ENCODE results near the gene EN2. TPM values are rescaled to one million over a fixed set of nuclear protein-coding genes. Genes with fewer than 3 reads are reported as not detected.

EN2 gene
- total RNA-seq, 1 experiment from 2014 or later: not detected

DNA sequence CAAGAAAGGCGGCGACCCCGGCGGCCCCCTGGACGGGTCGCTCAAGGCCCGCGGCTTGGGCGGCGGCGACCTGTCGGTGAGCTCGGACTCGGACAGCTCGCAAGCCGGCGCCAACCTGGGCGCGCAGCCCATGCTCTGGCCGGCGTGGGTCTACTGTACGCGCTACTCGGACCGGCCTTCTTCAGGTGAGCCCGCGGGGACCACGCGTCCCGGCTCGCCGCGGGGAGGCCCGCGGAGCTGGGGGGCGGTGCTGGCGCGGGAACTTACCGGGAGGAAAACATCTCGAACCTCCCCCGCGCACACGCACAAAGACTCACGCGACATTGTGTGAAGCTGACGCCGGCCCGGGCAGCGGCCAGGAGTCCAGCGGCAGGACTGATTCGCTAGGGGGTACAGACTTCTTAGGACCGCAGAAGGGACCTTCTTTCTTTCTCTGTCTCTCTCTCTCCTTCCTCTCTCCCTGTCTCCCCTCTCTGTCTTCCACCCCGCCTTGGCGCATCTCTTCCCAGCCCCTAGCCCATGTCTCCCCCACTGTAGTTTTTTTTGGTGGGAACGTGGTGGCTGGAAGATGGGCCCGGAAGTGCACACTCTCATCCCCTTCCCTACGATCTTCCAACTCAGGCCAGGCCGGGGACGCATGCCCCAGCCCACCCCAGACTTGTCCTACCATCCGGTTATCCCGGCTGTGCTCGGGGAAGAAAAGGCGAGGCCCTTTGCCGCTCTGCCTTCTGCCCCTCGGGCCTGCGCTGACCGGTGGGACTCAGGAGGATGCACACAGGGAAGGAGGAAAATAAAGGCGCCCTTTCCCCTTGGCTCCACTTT is 1.2 kb downstream of the EN2 start:
- Histone ChIP-seq H4K20me1 (ENCODE audit: insufficient read depth) (no peaks in the 10 kb centered on the region), H3K79me2 (ENCODE audit: low read depth) (no peaks in the 10 kb centered on the region), H3K4me1 (replicated peaks; ENCODE audit: insufficient read depth) (no peaks in the 10 kb centered on the region), H3K27ac (no peak overlapping the region), H3K36me3 (ENCODE audit: low read depth) (no peaks in the 10 kb centered on the region), H3K9me3 (ENCODE audit: insufficient read depth, low read depth) (no peaks in the 10 kb centered on the region), H3K9me2 (ENCODE audit: insufficient read depth) (no peaks in the 10 kb centered on the region), H2AFZ (no peak overlapping the region), H3K27me3 (ENCODE audit: insufficient read depth, low read depth) (peaks cover 74% of the 10 kb centered on the region), H3K4me2 (no peak overlapping the region), H3F3A (ENCODE audit: insufficient read depth, low read depth) (no peaks in the 10 kb centered on the region), H3K4me3 (no peak overlapping the region)
- ChIA-PET POLR2A (ENCODE audit: unreplicated experiment) (no interaction called here), CTCF (no interaction called here)
- no TSS peak for BruUV-seq (replicated peaks)
- DNase-seq: no peak
- no peak for TF ChIP-seq EZH2 (IDR thresholded peaks at IDR 0.05; ENCODE audit: low read depth)
- TF ChIP-seq, protein P1, sequence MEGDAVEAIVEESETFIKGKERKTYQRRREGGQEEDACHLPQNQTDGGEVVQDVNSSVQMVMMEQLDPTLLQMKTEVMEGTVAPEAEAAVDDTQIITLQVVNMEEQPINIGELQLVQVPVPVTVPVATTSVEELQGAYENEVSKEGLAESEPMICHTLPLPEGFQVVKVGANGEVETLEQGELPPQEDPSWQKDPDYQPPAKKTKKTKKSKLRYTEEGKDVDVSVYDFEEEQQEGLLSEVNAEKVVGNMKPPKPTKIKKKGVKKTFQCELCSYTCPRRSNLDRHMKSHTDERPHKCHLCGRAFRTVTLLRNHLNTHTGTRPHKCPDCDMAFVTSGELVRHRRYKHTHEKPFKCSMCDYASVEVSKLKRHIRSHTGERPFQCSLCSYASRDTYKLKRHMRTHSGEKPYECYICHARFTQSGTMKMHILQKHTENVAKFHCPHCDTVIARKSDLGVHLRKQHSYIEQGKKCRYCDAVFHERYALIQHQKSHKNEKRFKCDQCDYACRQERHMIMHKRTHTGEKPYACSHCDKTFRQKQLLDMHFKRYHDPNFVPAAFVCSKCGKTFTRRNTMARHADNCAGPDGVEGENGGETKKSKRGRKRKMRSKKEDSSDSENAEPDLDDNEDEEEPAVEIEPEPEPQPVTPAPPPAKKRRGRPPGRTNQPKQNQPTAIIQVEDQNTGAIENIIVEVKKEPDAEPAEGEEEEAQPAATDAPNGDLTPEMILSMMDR (conservative IDR thresholded peaks at IDR 0.05): no peak
- intact Hi-C loops (cut with micrococcal nuclease; ENCODE audit: unreplicated experiment): no loop called here

DNA sequence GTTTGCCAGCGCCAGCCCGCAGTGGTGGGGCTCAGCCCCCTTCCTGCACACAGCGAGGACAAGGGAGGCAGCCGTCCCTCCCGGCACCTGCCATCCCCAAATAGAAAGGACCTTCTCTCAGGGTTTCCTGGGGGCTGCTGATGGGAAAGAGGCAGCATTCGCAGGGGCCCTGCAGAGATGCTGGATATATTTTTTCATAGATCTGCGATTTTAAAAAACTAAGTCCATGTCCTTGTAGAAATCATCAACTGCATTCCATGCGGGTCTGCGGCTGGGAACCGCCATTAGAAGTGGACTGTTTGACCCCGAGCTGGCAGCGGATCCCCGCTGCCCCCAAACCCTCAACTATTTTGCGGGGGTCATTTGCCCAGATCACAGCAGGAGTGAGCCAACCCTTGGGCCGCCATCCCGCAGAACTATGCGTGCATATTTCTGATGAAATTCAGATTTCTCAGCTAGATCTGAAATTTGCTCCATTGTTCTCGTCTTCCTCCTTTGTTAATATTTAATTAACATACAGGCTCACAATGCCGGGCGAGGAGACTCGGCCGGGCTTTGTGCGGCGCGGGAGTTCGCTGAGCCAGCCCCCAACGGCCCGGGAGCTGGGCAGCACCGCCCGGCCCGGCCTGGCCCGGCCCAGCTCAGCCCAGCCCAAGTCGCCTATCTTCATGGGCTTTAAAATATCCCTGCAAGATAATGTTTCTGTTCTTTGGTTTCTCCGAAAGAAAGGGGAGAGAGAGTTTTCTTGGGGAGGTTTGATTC is 2.0 kb downstream of the EN2 start:
- no peaks in the 10 kb centered on the region for H3K4me1 ChIP-seq (replicated peaks; ENCODE audit: insufficient read depth)
- H3K9me3 ChIP-seq (ENCODE audit: insufficient read depth, low read depth): no peaks in the 10 kb centered on the region
- intact Hi-C loops (cut with micrococcal nuclease; ENCODE audit: unreplicated experiment): no loop called here
- no peak overlapping the region for H3K27ac ChIP-seq
- no peaks in the 10 kb centered on the region for H3K36me3 ChIP-seq (ENCODE audit: low read depth)
- TF ChIP-seq EZH2 (IDR thresholded peaks at IDR 0.05; ENCODE audit: low read depth): no peak
- TF ChIP-seq, protein P1 (conservative IDR thresholded peaks at IDR 0.05): no peak
- peaks cover 74% of the 10 kb centered on the region for H3K27me3 ChIP-seq (ENCODE audit: insufficient read depth, low read depth)
- DNase-seq: no peak
- H3K4me3 ChIP-seq: no peak overlapping the region
- no peak overlapping the region for H2AFZ ChIP-seq
- BruUV-seq (replicated peaks): no TSS peak
- no peaks in the 10 kb centered on the region for H3K9me2 ChIP-seq (ENCODE audit: insufficient read depth)
- H3K79me2 ChIP-seq (ENCODE audit: low read depth): no peaks in the 10 kb centered on the region
- CTCF ChIA-PET: no interaction called here
- POLR2A ChIA-PET (ENCODE audit: unreplicated experiment): no interaction called here
- no peaks in the 10 kb centered on the region for H4K20me1 ChIP-seq (ENCODE audit: insufficient read depth)
- H3K4me2 ChIP-seq: no peak overlapping the region
- H3F3A ChIP-seq (ENCODE audit: insufficient read depth, low read depth): no peaks in the 10 kb centered on the region

DNA sequence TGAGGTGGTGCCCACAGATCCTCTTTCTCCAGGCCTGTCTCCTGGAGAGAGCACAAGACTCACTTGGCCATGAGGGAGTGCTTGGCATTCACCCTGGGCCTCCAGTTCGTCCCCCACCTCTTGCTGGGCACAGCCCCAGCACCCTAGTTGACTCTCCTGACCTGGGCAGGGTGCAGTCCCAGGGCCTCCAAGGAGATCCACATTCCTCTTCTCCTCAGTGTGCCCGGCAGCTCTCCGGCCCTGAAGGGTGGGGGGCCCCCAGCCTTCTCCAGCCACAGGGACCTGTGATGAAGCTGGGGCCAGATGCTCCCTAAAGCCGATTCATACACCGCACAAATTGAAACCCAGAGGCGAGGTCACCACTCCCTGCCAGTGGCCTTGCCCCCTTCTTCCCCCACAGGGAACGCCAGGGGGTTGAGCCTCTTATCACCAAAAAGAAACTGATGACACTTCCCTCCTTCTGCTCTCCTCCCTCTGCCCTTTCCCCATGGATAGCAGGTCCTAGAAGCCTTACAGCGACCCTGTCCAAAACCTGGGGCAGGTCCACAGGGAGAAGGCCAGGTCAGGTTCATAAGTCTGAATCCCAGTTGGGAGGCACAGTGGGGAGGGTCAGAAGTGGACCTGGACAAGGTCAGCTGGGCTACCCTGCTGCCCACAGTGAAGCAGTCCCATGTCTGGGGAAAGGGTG is 3.1 kb downstream of the EN2 start:
- DNase-seq: no peak
- Histone ChIP-seq H3K9me2 (ENCODE audit: insufficient read depth) (no peaks in the 10 kb centered on the region), H3K79me2 (ENCODE audit: low read depth) (no peaks in the 10 kb centered on the region), H3K36me3 (ENCODE audit: low read depth) (no peaks in the 10 kb centered on the region), H3K4me1 (replicated peaks; ENCODE audit: insufficient read depth) (no peaks in the 10 kb centered on the region), H3K27ac (no peak overlapping the region), H3F3A (ENCODE audit: insufficient read depth, low read depth) (no peaks in the 10 kb centered on the region), H2AFZ (no peak overlapping the region), H3K4me2 (no peak overlapping the region), H3K9me3 (ENCODE audit: insufficient read depth, low read depth) (no peaks in the 10 kb centered on the region), H4K20me1 (ENCODE audit: insufficient read depth) (no peaks in the 10 kb centered on the region), H3K27me3 (ENCODE audit: insufficient read depth, low read depth) (peaks cover 74% of the 10 kb centered on the region), H3K4me3 (no peak overlapping the region)
- CTCF ChIA-PET: no interaction called here
- intact Hi-C loops (cut with micrococcal nuclease; ENCODE audit: unreplicated experiment): no loop called here
- no TSS peak for BruUV-seq (replicated peaks)
- POLR2A ChIA-PET (ENCODE audit: unreplicated experiment): no interaction called here
- TF ChIP-seq, protein P1 (conservative IDR thresholded peaks at IDR 0.05): no peak
- no peak for TF ChIP-seq EZH2 (IDR thresholded peaks at IDR 0.05; ENCODE audit: low read depth)
